Endothelial cell (in vitro differentiated cells): ENCODE results near the gene GNAQ. TPM values are rescaled to one million over a fixed set of nuclear protein-coding genes. Genes with fewer than 3 reads are reported as not detected.
"Not testable (repeated sequence)": the region's sequence is repeated elsewhere in the genome, so short reads cannot be mapped to it uniquely, and the experiment has no call there.

Source experiments
- DNase-seq: peaks from one replicate; pipeline ENCODE4 v3.0.0; 2021; ENCODE audit warnings: low spot score
- H3K27ac Mint-ChIP-seq: one replicate; pipeline ENCODE4 v1.8.0; 2021; ENCODE audit warnings: mixed read lengths, inconsistent platforms; ENCODE audit not compliant: unreplicated experiment
- H3K27me3 Mint-ChIP-seq: one replicate; pipeline ENCODE4 v1.8.0; 2021; ENCODE audit warnings: mild to moderate bottlenecking, moderate library complexity, mixed read lengths, inconsistent platforms; ENCODE audit not compliant: unreplicated experiment
- H3K36me3 Mint-ChIP-seq: one replicate; pipeline ENCODE4 v1.8.0; 2021; ENCODE audit warnings: mild to moderate bottlenecking, low read depth, mixed read lengths, inconsistent platforms; ENCODE audit not compliant: unreplicated experiment
- H3K4me1 Mint-ChIP-seq: one replicate; pipeline ENCODE4 v1.8.0; 2021; ENCODE audit warnings: mild to moderate bottlenecking, mixed read lengths, inconsistent platforms; ENCODE audit not compliant: unreplicated experiment
- H3K4me3 Mint-ChIP-seq: one replicate; pipeline ENCODE4 v1.8.0; 2021; ENCODE audit warnings: mild to moderate bottlenecking, mixed read lengths, inconsistent platforms; ENCODE audit not compliant: unreplicated experiment
- H3K9me3 Mint-ChIP-seq: one replicate; pipeline ENCODE4 v1.8.0; 2021; ENCODE audit warnings: mixed read lengths, inconsistent platforms; ENCODE audit not compliant: unreplicated experiment
- CTCF ChIP-seq: fragments of 200-600 bp; sonication (generic); IDR thresholded peaks from one replicate; pipeline ENCODE4 v1.5.0; 2021; ENCODE audit warnings: antibody characterized with exemption; ENCODE audit not compliant: unreplicated experiment
- total RNA-seq: library from RNA; stranded (reverse); fragmentation: NEBNext Ultra II Directional; extraction: Animal tissue kit (Norgen Biotek cat#: 25700); gene quantifications from one replicate; pipeline ENCODE4 v1.2.1, GENCODE V29; 2021; ENCODE audit not compliant: unreplicated experiment

Gene GNAQ
- total RNA-seq, 1 donor from 2014 or later: 94.6 TPM

- Mint-ChIP-seq H3K36me3 (peaks cover 3% of the 10 kb centered on the region), H3K9me3 (no peaks in the 10 kb centered on the region), H3K27me3 (peaks cover 5% of the 10 kb centered on the region), H3K27ac (no peak overlapping the region), H3K4me1 (peaks cover 14% of the 10 kb centered on the region), H3K4me3 (no peak overlapping the region)
- no peak for TF ChIP-seq CTCF
- DNase-seq: no peak
These were observed 321.3 kb downstream of the GNAQ start for GRCh38 chr9:77710316-77710715.

GRCh38 chr9:77708064-77708815, 323.4 kb downstream of the GNAQ start:
- Mint-ChIP-seq H3K9me3 (no peaks in the 10 kb centered on the region), H3K36me3 (peaks cover 10% of the 10 kb centered on the region), H3K27me3 (peaks cover 8% of the 10 kb centered on the region), H3K4me3 (no peak overlapping the region), H3K27ac (no peak overlapping the region), H3K4me1 (peaks cover 3% of the 10 kb centered on the region)
- DNase-seq: no peak
- TF ChIP-seq CTCF: no peak

GRCh38 chr9:77707383-77708063, 324.1 kb downstream of the GNAQ start:
- Mint-ChIP-seq H3K27ac (no peak overlapping the region), H3K27me3 (peaks cover 5% of the 10 kb centered on the region), H3K36me3 (peaks cover 6% of the 10 kb centered on the region), H3K4me1 (no peaks in the 10 kb centered on the region), H3K9me3 (no peaks in the 10 kb centered on the region), H3K4me3 (no peak overlapping the region)
- TF ChIP-seq CTCF: no peak
- no peak for DNase-seq

- peaks cover 6% of the 10 kb centered on the region for H3K36me3 Mint-ChIP-seq
- no peak for DNase-seq
- peaks cover 3% of the 10 kb centered on the region for H3K27me3 Mint-ChIP-seq
- no peak overlapping the region for H3K4me3 Mint-ChIP-seq
- no peaks in the 10 kb centered on the region for H3K4me1 Mint-ChIP-seq
- no peaks in the 10 kb centered on the region for H3K9me3 Mint-ChIP-seq
- TF ChIP-seq CTCF: no peak
- H3K27ac Mint-ChIP-seq: no peak overlapping the region
These were observed 326.0 kb downstream of the GNAQ start for GRCh38 chr9:77705636-77706035.

GRCh38 chr9:77702521-77703390, 328.9 kb downstream of the GNAQ start:
- not testable (repeated sequence) for H3K27ac Mint-ChIP-seq, H3K27me3 Mint-ChIP-seq, H3K36me3 Mint-ChIP-seq, H3K9me3 Mint-ChIP-seq, H3K4me1 Mint-ChIP-seq, H3K4me3 Mint-ChIP-seq, DNase-seq
